ENCODE data around the gene CPT1C.
A peak's percentile ranks its signal among the peaks of the same experiment; 100 is the strongest.

The CPT1C gene

GRCh38 chr19:49662011-49662410, 28.9 kb upstream of the CPT1C start:
- DNase-seq, result no peak

DNA sequence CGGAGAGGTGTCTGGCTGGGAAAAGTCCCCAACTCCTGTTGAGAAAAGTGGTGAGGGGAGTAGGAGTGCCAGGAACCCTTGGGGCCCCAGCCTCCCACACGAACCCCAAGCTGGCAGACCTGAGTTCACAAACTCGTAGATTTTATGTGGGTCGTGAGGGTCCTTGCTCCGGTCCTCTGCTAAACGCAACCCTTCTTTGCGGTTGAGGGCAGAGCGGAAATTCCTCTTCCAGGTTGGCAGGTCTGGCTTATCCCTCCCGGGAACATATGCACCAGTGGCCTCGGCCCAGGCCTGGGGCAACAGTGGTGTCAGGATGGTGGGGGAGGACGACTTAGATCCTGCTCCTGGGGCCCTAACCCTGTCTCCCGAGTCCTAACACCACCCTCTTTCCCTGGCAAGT, 27.7 kb upstream of the CPT1C start:
- no peak for DNase-seq

- peak; percentile 96 for DNase-seq
Measured at GRCh38 chr19:49664171-49665035, 26.5 kb upstream of the CPT1C start.

DNA sequence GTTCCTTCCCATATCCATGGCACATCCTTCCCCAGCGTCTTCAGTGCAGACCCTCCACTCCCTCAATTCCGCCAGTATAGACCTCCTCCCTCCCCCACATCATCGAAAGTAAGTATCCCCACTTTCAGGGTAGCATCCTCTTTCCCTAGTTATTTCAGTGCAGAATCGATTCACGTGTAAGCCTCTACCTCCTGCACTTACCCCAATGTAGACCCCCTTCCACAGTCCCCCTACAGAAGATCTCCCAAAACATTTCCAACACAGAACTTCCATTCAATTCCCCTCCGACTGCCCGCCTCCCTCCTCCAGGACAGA, 25.9 kb upstream of the CPT1C start:
- no peak for DNase-seq

DNA sequence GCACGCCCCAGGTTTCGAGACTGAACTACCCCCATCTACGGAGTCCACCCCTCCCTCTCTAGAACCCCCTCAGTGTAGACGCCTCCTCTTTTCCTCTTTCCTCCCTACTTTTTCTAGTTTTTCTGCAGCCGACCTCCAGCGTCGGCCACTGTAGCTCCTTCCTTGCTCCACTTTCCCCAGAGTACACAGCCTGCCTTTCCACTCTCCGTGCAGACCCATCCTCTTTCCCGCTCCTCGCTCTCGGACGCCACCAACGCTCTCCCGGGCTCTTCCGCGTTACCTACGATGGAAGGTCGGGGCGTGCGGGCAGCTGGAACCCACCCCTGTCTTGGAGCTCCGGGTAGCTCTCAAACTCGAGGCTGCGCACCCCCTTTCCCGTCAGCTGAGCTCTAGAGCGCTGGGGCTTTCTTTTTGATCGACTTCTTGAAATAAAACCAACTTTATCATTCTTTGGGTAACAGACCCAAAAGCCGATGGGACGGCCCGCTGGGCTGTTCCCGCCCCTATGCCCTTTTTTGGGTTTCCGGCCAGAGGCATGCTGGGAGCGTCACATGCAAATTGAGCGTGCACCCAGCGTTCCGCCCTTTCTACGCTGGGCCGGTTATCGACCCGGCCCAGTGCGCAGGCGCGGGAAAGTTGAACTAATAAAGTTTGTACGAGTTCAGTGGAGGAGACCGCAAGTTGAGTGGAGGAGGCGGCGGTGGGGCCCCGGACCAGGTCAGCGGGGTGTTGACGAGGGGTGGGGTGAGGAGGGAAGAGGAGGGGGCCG, 25.4 kb upstream of the CPT1C start, which contains the start of the genes BCL2L12 and IRF3:
BCL2L12 (plus strand) TSS at position 583 of the 769 bp plus-strand sequence. CDS start 760 bp downstream, outside the sequence.
IRF3 (minus strand) TSS at position 507 of the 769 bp plus-strand sequence. CDS start 1,019 bp downstream, outside the sequence.
- peak; percentile 94 for DNase-seq

DNA sequence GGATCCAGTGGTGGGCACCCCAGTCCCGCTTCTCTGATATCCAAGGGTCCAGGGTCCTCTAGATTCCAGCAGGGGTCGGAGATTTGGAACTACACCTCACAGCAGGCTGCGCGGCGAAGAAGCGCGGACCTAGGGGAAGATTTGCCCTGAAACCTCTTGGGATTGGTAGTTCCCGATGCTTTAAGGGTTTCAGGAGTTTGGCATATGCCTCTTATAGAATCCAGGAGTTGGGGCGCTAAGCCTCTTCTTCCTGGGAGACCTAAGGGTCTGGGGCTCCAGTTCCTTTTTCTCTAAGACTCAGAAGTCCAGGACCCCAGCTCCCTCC, 24.8 kb upstream of the CPT1C start:
- peak; percentile 53 for DNase-seq

DNA sequence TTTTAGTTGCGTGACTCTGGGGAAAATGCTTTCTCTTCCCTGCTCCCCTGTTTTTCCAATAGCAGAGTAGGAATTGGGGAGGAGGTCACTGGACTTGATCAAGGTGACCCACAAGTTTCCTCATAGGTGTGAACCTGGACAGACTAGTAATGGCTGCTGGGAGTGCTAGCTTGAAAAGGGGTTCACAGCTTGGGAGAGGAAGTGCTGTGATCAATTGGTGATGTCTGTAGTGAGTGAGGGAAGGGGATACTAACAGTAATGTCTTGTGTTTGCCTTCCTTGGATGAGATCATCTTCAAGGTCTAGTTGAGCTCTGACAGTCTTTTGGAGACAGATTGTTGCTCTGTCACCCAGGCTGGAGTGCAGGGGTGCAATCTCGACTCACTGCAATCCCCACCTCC, 23.4 kb upstream of the CPT1C start:
- DNase-seq, result no peak

DNA sequence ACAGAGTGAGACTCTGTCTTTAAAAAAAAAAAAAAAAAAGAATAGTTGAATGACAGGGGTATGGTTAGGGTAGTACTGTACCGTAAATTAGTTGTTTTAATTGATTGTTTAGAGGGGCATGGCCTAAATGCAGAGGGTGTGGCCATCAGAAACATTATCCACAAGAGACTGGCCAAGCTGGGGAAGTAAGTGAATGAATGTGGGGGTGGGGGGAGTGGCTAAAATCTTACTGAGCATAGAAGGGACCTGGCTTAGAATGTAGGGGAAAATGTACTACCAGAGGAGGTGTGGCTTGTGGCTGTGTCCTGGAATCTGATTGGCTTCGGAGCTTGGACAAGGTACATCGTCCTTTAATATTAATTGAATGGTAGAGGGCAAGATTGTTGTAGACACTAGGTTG, 21.4 kb upstream of the CPT1C start:
- no peak for DNase-seq

GRCh38 chr19:49672131-49672919, 18.6 kb upstream of the CPT1C start:
- peak; percentile 91 for DNase-seq

GRCh38 chr19:49676136-49676783, 14.7 kb upstream of the CPT1C start:
- peak; percentile 97 for DNase-seq

DNA sequence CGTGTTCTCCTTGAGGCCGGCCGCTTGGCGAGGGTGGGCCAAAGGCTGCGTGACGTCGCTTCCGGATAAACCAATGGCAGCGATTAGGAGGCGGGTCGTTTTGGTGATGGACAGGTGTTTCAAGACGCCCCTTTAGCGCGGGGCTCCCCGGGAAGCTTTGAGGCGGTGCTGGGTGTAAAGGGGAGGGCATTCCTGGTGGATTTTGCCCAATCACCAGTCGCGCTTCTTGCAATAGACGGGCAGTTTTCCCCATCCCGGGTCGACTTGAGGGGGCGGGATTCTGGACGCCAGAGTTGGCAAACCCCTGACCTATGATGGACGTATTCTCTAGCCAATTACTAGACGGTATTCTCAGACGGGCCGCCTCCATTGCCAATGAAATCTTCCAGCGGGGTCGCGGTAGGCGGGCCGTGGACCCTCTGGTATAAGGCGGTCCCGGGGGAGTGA, 14.1 kb upstream of the CPT1C start:
- peak; percentile 100 for DNase-seq

DNA sequence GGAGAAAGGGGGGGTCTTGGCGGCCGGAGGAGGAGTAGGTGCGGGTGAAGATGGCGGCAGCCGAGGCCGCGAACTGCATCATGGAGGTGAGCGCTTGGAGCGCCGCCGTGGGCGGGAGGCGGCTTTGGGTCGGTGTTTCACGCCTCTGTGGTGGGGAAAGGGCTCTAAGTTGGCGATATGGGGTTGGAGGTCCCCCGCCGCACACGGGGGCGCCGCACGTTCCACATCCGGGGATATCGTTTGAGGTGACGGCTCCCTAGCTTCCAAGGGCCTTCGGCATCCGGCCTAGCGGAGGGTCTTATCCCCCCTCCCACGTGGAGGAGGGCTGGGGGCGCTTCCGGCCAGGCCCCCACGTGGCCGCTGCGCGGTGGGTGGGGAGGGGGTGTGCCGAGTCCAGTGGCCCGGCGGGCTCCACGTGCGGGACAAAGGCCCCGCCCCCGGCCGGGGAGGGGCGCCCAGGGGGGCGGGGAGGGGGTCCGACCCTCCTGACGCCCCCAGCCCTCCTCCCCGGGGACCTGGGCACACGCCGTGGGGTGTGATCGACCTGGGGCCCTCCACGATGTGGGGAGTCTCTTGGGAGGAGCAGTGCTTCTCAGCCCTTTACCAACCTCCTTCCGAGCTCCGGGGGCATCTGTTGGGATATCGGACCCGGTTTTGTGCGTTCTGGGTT, 13.6 kb upstream of the CPT1C start, which contains the start of gene PRMT1:
PRMT1 (plus strand) TSS at position 41 of the 670 bp plus-strand sequence; CDS start at position 51, 10 bp downstream.
- peak; percentile 90 for DNase-seq

GRCh38 chr19:49677901-49678674, 12.8 kb upstream of the CPT1C start:
- DNase-seq, result peak; percentile 85

- DNase-seq, result peak; percentile 81
Measured at GRCh38 chr19:49678985-49679770, 11.7 kb upstream of the CPT1C start.

- DNase-seq, result peak; percentile 44
Measured at GRCh38 chr19:49679771-49680413, 11.0 kb upstream of the CPT1C start.

DNA sequence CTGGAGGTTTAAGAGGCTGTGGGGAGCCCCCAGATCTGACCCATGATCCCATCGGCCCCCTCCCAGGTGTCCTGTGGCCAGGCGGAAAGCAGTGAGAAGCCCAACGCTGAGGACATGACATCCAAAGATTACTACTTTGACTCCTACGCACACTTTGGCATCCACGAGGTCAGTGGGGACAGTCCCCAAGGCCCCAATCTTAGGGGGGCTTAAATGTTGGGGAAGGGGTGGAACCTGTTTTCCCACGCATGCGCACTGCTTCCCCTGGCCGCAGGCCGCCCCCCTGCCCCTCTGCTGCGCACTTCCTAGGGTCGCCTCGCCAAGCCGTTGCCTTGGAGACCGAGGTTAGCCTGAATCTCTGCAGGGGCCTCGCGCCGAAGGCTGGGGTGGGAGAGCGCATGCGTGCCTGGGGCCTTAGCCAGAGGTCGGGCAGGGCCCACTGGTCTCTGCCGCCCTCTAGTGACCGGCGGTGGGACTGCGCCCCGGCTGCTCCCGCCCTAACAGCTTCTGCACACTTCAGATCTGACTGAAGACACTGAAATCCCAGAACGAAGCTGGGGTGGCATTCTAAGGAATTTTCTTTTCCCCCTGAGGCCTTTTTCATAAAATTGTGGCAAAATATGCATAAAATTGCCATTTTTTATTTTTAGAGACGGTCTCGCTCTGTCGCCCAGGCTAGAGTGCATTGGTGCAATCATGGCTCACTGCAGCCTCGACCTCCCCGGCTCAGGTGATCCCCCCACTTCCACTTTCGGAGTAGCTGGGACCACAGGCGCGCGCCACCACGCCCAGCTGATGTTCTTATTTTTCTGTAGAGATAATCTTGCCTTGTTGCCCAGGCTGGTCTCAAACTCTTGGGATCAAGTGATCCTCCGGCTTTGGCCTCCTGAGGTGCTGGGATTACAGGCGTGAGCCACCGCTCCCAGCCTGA, 10.2 kb upstream of the CPT1C start:
- peak; percentile 96 for DNase-seq

DNA sequence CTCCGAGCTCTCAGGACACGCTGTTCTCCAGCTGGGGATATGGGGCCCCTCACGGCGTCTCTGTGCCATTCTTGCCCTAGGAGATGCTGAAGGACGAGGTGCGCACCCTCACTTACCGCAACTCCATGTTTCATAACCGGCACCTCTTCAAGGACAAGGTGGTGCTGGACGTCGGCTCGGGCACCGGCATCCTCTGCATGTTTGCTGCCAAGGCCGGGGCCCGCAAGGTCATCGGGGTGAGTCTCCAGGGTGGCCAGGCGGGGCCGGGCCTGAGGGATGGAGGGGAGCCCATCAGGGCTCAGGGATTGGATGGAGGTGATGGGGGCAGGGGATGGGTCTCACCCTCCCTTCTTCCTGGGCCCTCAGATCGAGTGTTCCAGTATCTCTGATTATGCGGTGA, 9.1 kb upstream of the CPT1C start:
- DNase-seq, result no peak

DNA sequence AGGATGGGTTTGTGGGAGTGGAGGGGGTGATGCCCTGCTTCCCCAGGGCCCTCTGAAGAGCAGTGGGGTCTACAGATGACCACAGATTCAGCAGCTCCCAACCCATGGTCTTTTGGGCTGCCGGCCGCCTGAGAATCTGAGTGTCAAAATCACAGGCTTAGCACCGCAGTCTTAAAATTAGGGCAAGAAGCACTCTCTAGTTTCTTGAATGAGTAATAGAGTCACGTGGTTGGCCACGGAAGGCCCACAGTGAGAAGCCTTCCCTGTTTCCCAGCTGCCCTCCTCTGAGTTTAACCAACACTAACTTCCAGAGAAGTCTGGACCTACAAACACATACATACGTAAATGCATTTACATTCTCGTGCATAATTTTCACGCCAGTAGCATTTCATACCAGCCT, 8.6 kb upstream of the CPT1C start:
- no peak for DNase-seq

- DNase-seq, result no peak
Measured at GRCh38 chr19:49683814-49684250, 7.1 kb upstream of the CPT1C start.
